HG03520 (cell line): ENCODE measurements around the gene OR1D5.
"Not testable (repeated sequence)": the region's sequence is repeated elsewhere in the genome, so short reads cannot be mapped to it uniquely, and the experiment has no call there.

ENCODE experiments used
- ATAC-seq: cut with Tn5 transposase; IDR thresholded peaks from one replicate; pipeline ENCODE4 v1.9.1; 2021; ENCODE audit warnings: mild to moderate bottlenecking, moderate library complexity; ENCODE audit not compliant: unreplicated experiment

OR1D5 gene

GRCh38 chr17:3063507-3063906 lies at the start of gene OR1D5:
Gene OR1D5, minus strand, starts transcription at chr17:3063607. Its CDS starts 0 bp downstream, at chr17:3063607.
- ATAC-seq: not testable (repeated sequence)

- ATAC-seq: no peak
Measured at GRCh38 chr17:3104322-3104721, 40.9 kb upstream of the OR1D5 start, which contains the start of gene OR1D2. Gene OR1D2, minus strand, starts transcription at chr17:3104422. Its CDS starts 11,426 bp downstream, at chr17:3092996.

- not testable (repeated sequence) for ATAC-seq
Measured at GRCh38 chr17:3073850-3074249, 10.4 kb upstream of the OR1D5 start.

GRCh38 chr17:3065192-3065591 lies 1.8 kb upstream of the OR1D5 start:
- ATAC-seq: not testable (repeated sequence)

GRCh38 chr17:3062824-3063377 lies 506 bp downstream of the OR1D5 start:
- not testable (repeated sequence) for ATAC-seq

- ATAC-seq: not testable (repeated sequence)
Measured at GRCh38 chr17:3054868-3055267, 8.5 kb downstream of the OR1D5 start.

GRCh38 chr17:3049705-3050295 lies 13.6 kb downstream of the OR1D5 start:
- ATAC-seq: no peak

GRCh38 chr17:3048727-3049471 lies 14.5 kb downstream of the OR1D5 start:
- peak; percentile 97 for ATAC-seq

- no peak for ATAC-seq
Measured at GRCh38 chr17:3046753-3047152, 16.7 kb downstream of the OR1D5 start.

GRCh38 chr17:3043737-3044365 lies 19.6 kb downstream of the OR1D5 start:
- no peak for ATAC-seq

GRCh38 chr17:3040882-3041281 lies 22.5 kb downstream of the OR1D5 start:
- no peak for ATAC-seq

GRCh38 chr17:3039736-3040135 lies 23.7 kb downstream of the OR1D5 start:
- ATAC-seq: no peak

- no peak for ATAC-seq
Measured at GRCh38 chr17:3038941-3039340, 24.5 kb downstream of the OR1D5 start.

- no peak for ATAC-seq
Measured at GRCh38 chr17:3037259-3037658, 26.1 kb downstream of the OR1D5 start.

GRCh38 chr17:3036800-3037199 lies 26.6 kb downstream of the OR1D5 start:
- ATAC-seq: no peak

GRCh38 chr17:3035968-3036280 lies 27.5 kb downstream of the OR1D5 start:
- no peak for ATAC-seq

GRCh38 chr17:3035256-3035967 lies 28.0 kb downstream of the OR1D5 start:
- ATAC-seq: no peak

- no peak for ATAC-seq
Measured at GRCh38 chr17:3034578-3034920, 28.9 kb downstream of the OR1D5 start.

- ATAC-seq: no peak
Measured at GRCh38 chr17:3033741-3034577, 29.4 kb downstream of the OR1D5 start.

- no peak for ATAC-seq
Measured at GRCh38 chr17:3033248-3033640, 30.2 kb downstream of the OR1D5 start.
